Gastroesophageal sphincter (tissue), 4 donors: ENCODE data around the gene PRKG1. TPM values are rescaled to one million over a fixed set of nuclear protein-coding genes. Genes with fewer than 3 reads are reported as not detected.
A peak's percentile ranks its signal among the peaks of the same experiment; 100 is the strongest.

Experiments used
- ATAC-seq: fragments of 150-250 bp; one replicate; pipeline ENCODE4 v1.9.1; 2016; ENCODE audit warnings: mild to moderate bottlenecking, moderate library complexity
- H3K27ac ChIP-seq, 4 donors: fragments of 200-600 bp; sonication (generic) in 3 of 4; 1 replicate in 3 of 4; 2 replicates in 1 of 4; pipeline ENCODE4 v1.5.1; 2016 to 2019
- H3K27me3 ChIP-seq: fragments of 200-600 bp; sonication (generic); one replicate; pipeline ENCODE4 v1.5.1; 2019
- H3K36me3 ChIP-seq, 2 donors: fragments of 200-600 bp; sonication (generic); one replicate each; pipeline ENCODE4 v1.5.1; 2019; ENCODE audit warnings: control low read depth in 1 of 2
- H3K4me1 ChIP-seq, 3 donors: fragments of 200-600 bp; sonication (generic); 1 replicate in 2 of 3; 2 replicates in 1 of 3; pipeline ENCODE4 v1.5.1; 2016 to 2019; ENCODE audit warnings: control low read depth in 2 of 3
- H3K4me3 ChIP-seq, 2 donors: fragments of 200-600 bp; sonication (generic); one replicate each; pipeline ENCODE4 v1.5.1; 2019; ENCODE audit warnings: mild to moderate bottlenecking in 1 of 2, moderate library complexity in 1 of 2
- H3K9me3 ChIP-seq, 3 donors: fragments of 200-600 bp; sonication (generic); one replicate each; pipeline ENCODE4 v1.5.1; 2017 to 2019; ENCODE audit warnings: control low read depth in 2 of 3
- CTCF ChIP-seq, 4 experiments: fragments of 200-600 bp in 2 of 4; fragments of 450-650 bp in 2 of 4; sonication (generic) in 1 of 4; IDR thresholded peaks; one replicate each; pipeline ENCODE4 v1.5.1; 2017 to 2019; ENCODE audit warnings: antibody characterized with exemption in 4 of 4, mild to moderate bottlenecking in 2 of 4, moderate library complexity in 2 of 4
- EP300 ChIP-seq: sonication (generic); formaldehyde crosslinking; IDR thresholded peaks from one replicate; pipeline ENCODE4 v1.6.1; 2017; ENCODE audit warnings: antibody characterized with exemption, mild to moderate bottlenecking
- POLR2A ChIP-seq, 2 donors: fragments of 450-650 bp; IDR thresholded peaks; one replicate each; pipeline ENCODE4 v1.6.1; 2017; ENCODE audit warnings: antibody characterized with exemption in 2 of 2, mild to moderate bottlenecking in 2 of 2, moderate library complexity in 1 of 2
- POLR2AphosphoS5 ChIP-seq: sonication (generic); formaldehyde crosslinking; IDR thresholded peaks from one replicate; pipeline ENCODE4 v1.6.1; 2017; ENCODE audit warnings: antibody characterized with exemption
- WGBS, 2 donors: methylation state at CpG; one replicate each; pipeline ENCODE4 v1.1.5; 2018; ENCODE audit warnings: low coverage in 1 of 2; 5-methylcytosine and 5-hydroxymethylcytosine counted together
- total RNA-seq, 4 donors: library from RNA; depleted of rRNA; stranded (reverse); fragments of >200 nt; gene quantifications; one replicate each; pipeline ENCODE4 v1.1.0, GENCODE V29; 2016

PRKG1 gene
- total RNA-seq, 4 donors from 2014 or later: 27.5 to 73.2 (median 39.2) TPM

GRCh38 chr10:51527522-51528219 is 453.4 kb downstream of the PRKG1 start:
- ATAC-seq: no peak
- Histone ChIP-seq H3K27ac (no peak overlapping the region), H3K9me3 (no peaks in the 10 kb centered on the region), H3K4me1 (peaks cover 0 to 24% (median 0%) of the 10 kb centered on the region in 3 donors), H3K4me3 (no peak overlapping the region), H3K36me3 (no peaks in the 10 kb centered on the region), H3K27me3 (no peaks in the 10 kb centered on the region)
- 37 to 54% methylated on average over 11 of the region's 11 CpGs for WGBS, 2 donors
- TF ChIP-seq POLR2A (IDR thresholded peaks at IDR 0.05) (no peak), CTCF (IDR thresholded peaks at IDR 0.05) (no peak), EP300 (no peak)

DNA sequence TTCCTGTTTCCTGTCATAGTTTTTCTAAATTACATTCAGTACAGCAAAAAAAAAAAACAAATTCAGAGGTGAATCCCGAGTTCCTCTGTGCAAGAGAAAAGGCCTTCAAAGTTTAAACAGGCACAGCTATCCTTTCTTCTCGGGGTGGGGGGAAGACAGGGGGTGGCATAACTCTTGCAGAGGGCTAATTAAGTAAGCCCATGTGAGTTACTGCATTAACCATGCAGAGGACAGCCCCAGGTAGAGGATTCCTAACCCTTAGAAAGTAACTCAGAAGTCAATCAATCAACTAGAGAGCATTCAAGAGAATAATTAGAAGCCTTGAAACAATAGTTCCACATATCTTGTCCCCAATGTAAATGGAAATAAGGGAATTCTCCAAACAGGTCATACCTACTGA is 454.2 kb downstream of the PRKG1 start:
- no peaks in the 10 kb centered on the region for H3K36me3 ChIP-seq
- no peaks in the 10 kb centered on the region for H3K9me3 ChIP-seq
- no peak overlapping the region for H3K4me3 ChIP-seq
- H3K27me3 ChIP-seq: no peaks in the 10 kb centered on the region
- peaks cover 0 to 24% (median 0%) of the 10 kb centered on the region in 3 donors for H3K4me1 ChIP-seq
- H3K27ac ChIP-seq: no peak overlapping the region
- WGBS, 2 donors: 21 to 28% methylated on average over 2 of the region's 2 CpGs
- TF ChIP-seq CTCF (IDR thresholded peaks at IDR 0.05) (no peak), POLR2A (IDR thresholded peaks at IDR 0.05) (no peak), EP300 (no peak), POLR2AphosphoS5 (no peak)
- ATAC-seq: no peak

- TF ChIP-seq CTCF (IDR thresholded peaks at IDR 0.05): no peak
- no peak for TF ChIP-seq EP300
- TF ChIP-seq POLR2AphosphoS5: no peak
- TF ChIP-seq POLR2A (IDR thresholded peaks at IDR 0.05): no peak
- H3K27ac ChIP-seq: no peak overlapping the region
- 47 to 59% methylated on average over 3 to 4 of the region's 4 CpGs for WGBS, 2 donors
- no peak for ATAC-seq
- peaks cover 0 to 24% (median 0%) of the 10 kb centered on the region in 3 donors for H3K4me1 ChIP-seq
- no peaks in the 10 kb centered on the region for H3K9me3 ChIP-seq
- H3K27me3 ChIP-seq: no peaks in the 10 kb centered on the region
- no peaks in the 10 kb centered on the region for H3K36me3 ChIP-seq
- H3K4me3 ChIP-seq: no peak overlapping the region
Measured at GRCh38 chr10:51530541-51530940, 456.3 kb downstream of the PRKG1 start.

DNA sequence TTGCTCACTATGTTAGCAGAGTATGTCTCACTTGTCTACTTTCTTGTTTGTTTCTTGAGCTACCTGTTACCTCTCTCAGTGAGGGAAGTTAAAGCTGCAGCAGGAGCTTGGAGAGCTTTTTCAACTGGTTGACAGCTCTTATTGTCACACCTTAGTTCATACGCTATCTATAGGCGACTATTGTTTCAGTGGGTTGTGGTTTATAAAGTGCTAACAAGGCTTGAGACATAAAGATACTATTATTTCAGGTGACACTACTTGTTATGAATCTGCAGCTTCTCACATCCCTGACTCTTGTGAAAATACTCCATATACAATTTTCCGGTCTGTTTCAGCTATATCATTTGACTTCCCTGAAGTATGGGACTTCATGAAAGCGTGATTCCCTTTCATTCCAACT is 457.8 kb downstream of the PRKG1 start:
- Histone ChIP-seq H3K9me3 (no peaks in the 10 kb centered on the region), H3K27ac (no peak overlapping the region), H3K27me3 (no peaks in the 10 kb centered on the region), H3K4me1 (peaks cover 0 to 24% (median 0%) of the 10 kb centered on the region in 3 donors), H3K4me3 (no peak overlapping the region), H3K36me3 (no peaks in the 10 kb centered on the region)
- no peak for TF ChIP-seq EP300
- no peak for TF ChIP-seq POLR2AphosphoS5
- no peak for TF ChIP-seq CTCF (IDR thresholded peaks at IDR 0.05)
- TF ChIP-seq POLR2A (IDR thresholded peaks at IDR 0.05): no peak
- 89 to 100% methylated on average over 3 to 4 of the region's 4 CpGs for WGBS, 2 donors
- ATAC-seq: no peak

DNA sequence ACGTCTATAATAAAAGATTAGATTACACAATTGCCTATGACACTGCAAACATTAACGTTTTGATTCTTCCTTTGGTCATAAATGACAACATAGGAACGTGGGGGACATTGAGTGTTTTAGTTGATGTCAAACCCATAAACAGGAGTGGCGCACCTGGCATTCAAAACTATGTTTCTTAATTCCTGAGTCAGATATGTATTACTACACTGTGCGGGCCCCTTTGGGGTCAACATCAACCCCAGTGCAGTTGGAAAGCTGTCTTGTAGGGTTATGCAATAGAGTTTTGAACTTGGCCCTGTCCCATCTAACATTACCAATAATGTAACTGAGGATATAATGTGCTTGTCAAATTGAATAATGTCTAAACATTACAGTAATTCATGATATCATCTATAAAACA is 468.6 kb downstream of the PRKG1 start:
- Histone ChIP-seq H3K9me3 (no peaks in the 10 kb centered on the region), H3K27me3 (no peaks in the 10 kb centered on the region), H3K4me3 (no peak overlapping the region), H3K27ac (no peak overlapping the region), H3K4me1 (peaks cover 0 to 5% (median 2%) of the 10 kb centered on the region in 3 donors), H3K36me3 (no peaks in the 10 kb centered on the region)
- WGBS, 2 donors: 76 to 79% methylated on average over 3 to 5 of the region's 5 CpGs
- TF ChIP-seq POLR2AphosphoS5: no peak
- no peak for TF ChIP-seq POLR2A (IDR thresholded peaks at IDR 0.05)
- no peak for TF ChIP-seq EP300
- peak; percentile 53 for ATAC-seq
